22Rv1 (cell line): Measurements from ENCODE around the gene MFAP4.

Source experiments
- ZFX ChIP-seq: fragments of 450-650 bp; IDR thresholded peaks from 2 replicates; pipeline ENCODE4 v1.6.1; 2017; ENCODE audit warnings: antibody characterized with exemption, borderline replicate concordance
- TF ChIP-seq, protein P1 (sequence below): fragments of 450-650 bp; IDR thresholded peaks from 2 replicates; pipeline ENCODE4 v1.5.1; 2017; ENCODE audit warnings: mild to moderate bottlenecking

DNA sequence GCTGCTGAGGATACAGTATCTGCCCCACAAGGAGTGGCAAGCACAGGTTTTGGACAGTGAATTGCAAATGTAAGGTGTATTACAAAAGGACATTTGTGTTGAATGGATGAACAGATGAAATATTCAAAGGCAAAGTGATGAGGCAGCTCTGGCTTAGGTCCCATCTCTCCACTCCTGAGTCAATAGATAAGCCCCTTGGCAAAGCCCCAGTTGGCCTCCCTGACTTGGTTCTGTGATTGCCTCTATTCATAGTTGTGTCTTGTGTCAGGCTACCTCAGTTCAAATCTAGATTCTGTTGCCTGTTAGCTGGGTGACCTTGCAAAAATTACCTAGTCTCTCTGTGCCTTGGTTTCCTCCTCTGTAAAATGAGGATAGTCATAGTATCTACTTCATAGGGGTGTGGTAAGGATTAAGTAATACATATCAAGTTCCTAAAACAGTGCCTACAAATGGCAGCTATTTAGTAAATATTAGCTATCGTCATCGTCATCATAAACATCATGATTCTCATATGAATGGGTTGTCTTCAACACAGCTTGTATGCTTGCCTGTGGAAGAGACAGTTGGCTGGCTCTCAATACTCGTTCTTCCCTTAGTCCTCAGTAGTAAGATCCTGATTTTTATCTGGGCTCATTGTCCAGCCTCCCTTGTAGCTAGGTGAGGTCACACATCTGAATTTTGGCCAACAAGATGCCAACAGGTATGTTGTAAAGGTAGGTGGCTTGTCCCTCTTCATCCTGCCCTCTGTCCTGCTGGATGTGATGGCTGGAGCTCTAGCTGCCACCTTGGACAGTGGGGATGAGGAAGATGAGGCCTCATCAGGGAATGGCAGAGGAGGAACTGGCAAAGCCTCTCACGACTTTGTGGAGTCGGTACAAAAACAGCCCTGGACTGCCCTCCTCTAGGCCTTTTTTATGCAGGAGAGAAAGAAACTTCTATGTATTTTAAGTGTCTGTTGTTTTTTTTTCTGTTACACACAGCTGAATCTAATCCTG lies 2.1 kb upstream of the MFAP4 start:
- TF ChIP-seq, protein P1, sequence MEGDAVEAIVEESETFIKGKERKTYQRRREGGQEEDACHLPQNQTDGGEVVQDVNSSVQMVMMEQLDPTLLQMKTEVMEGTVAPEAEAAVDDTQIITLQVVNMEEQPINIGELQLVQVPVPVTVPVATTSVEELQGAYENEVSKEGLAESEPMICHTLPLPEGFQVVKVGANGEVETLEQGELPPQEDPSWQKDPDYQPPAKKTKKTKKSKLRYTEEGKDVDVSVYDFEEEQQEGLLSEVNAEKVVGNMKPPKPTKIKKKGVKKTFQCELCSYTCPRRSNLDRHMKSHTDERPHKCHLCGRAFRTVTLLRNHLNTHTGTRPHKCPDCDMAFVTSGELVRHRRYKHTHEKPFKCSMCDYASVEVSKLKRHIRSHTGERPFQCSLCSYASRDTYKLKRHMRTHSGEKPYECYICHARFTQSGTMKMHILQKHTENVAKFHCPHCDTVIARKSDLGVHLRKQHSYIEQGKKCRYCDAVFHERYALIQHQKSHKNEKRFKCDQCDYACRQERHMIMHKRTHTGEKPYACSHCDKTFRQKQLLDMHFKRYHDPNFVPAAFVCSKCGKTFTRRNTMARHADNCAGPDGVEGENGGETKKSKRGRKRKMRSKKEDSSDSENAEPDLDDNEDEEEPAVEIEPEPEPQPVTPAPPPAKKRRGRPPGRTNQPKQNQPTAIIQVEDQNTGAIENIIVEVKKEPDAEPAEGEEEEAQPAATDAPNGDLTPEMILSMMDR: no peak
- TF ChIP-seq ZFX: no peak
